Measurements from ENCODE around the gene KLRG1. TPM values are rescaled to one million over a fixed set of nuclear protein-coding genes. Genes with fewer than 3 reads are reported as not detected.

The KLRG1 gene
- total RNA-seq, 4 donors from 2014 or later, result 0.34 TPM; not detected in 3

- TF ChIP-seq POLR2A (IDR thresholded peaks at IDR 0.05), result no peak
- no peak for TF ChIP-seq CTCF (IDR thresholded peaks at IDR 0.05)
Observed at GRCh38 chr12:9001233-9001632, 11.9 kb downstream of the KLRG1 start.

GRCh38 chr12:9002335-9002734, 13.0 kb downstream of the KLRG1 start:
- TF ChIP-seq CTCF (IDR thresholded peaks at IDR 0.05), result no peak
- TF ChIP-seq POLR2A (IDR thresholded peaks at IDR 0.05), result no peak
- no peak overlapping the region for H3K4me3 ChIP-seq (ENCODE audit: low read depth, poor library complexity, severe bottlenecking)
- DNase-seq (ENCODE audit: low spot score in 2 of 2), result no peak
- intact Hi-C loops (cut with DNase I; ENCODE audit: low total_unique reads), result no loop called here

More at GRCh38 chr12:9001233-9001632, 11.9 kb downstream of the KLRG1 start:
- intact Hi-C loops (cut with DNase I; ENCODE audit: low total_unique reads), result no loop called here
- H3K4me3 ChIP-seq (ENCODE audit: low read depth, poor library complexity, severe bottlenecking), result no peak overlapping the region
- 80 to 87% methylated on average over 4 of the region's 4 CpGs for WGBS, 2 donors
- DNase-seq (ENCODE audit: low spot score in 2 of 2), result no peak

- 88 to 90% methylated on average over 2 of the region's 2 CpGs for WGBS, 2 donors
- H3K4me3 ChIP-seq (ENCODE audit: low read depth, poor library complexity, severe bottlenecking), result no peak overlapping the region
- no peak for DNase-seq (ENCODE audit: low spot score in 2 of 2)
- intact Hi-C loops (cut with DNase I; ENCODE audit: low total_unique reads), result no loop called here
- TF ChIP-seq POLR2A (IDR thresholded peaks at IDR 0.05) (no peak), CTCF (IDR thresholded peaks at IDR 0.05) (no peak)
Observed at GRCh38 chr12:9022592-9022991, 33.2 kb downstream of the KLRG1 start.

- no peak for TF ChIP-seq POLR2A (IDR thresholded peaks at IDR 0.05)
- no peak for TF ChIP-seq CTCF (IDR thresholded peaks at IDR 0.05)
- 96 to 97% methylated on average over 2 of the region's 2 CpGs for whole genome bisulfite sequencing, 2 donors
- no peak for DNase-seq (ENCODE audit: low spot score in 2 of 2)
- no peak overlapping the region for H3K4me3 ChIP-seq (ENCODE audit: low read depth, poor library complexity, severe bottlenecking)
- intact Hi-C loops (cut with DNase I; ENCODE audit: low total_unique reads), result no loop called here
Observed at GRCh38 chr12:9024512-9024911, 35.2 kb downstream of the KLRG1 start.

- no peak for TF ChIP-seq POLR2A (IDR thresholded peaks at IDR 0.05)
- TF ChIP-seq CTCF (IDR thresholded peaks at IDR 0.05), result no peak
- WGBS, 2 donors, result 90% methylated on average over 7 of the region's 7 CpGs
- intact Hi-C loops (cut with DNase I; ENCODE audit: low total_unique reads), result no loop called here
- no peak for DNase-seq (ENCODE audit: low spot score in 2 of 2)
- H3K4me3 ChIP-seq (ENCODE audit: low read depth, poor library complexity, severe bottlenecking), result no peak overlapping the region
Observed at GRCh38 chr12:9027161-9028059, 38.1 kb downstream of the KLRG1 start.

Data from lower leg skin (tissue), 4 donors.